HEK293 (cell line): ENCODE measurements around the gene MRPS18A.

ENCODE experiments used
- EGR2 ChIP-seq: fragments of 450-650 bp; formaldehyde crosslinking; IDR thresholded peaks from 2 replicates; pipeline ENCODE4 v1.5.1; 2016; ENCODE audit warnings: low read depth, missing biosample characterization, missing genetic modification characterization
- GFI1B ChIP-seq: fragments of 450-650 bp; formaldehyde crosslinking; IDR thresholded peaks from 2 replicates; pipeline ENCODE4 v1.5.1; 2016; ENCODE audit warnings: missing biosample characterization, missing genetic modification characterization
- GLI2 ChIP-seq: fragments of 450-650 bp; formaldehyde crosslinking; IDR thresholded peaks from 2 replicates; pipeline ENCODE4; 2017; ENCODE audit warnings: missing biosample characterization, missing genetic modification characterization, low read depth, borderline replicate concordance
- GLIS1 ChIP-seq: fragments of 450-650 bp; formaldehyde crosslinking; IDR thresholded peaks from 2 replicates; pipeline ENCODE4 v1.5.1; 2016; ENCODE audit warnings: missing biosample characterization, missing genetic modification characterization
- KLF16 ChIP-seq: fragments of 450-650 bp; formaldehyde crosslinking; IDR thresholded peaks from 2 replicates; pipeline ENCODE4 v1.5.1; 2017; ENCODE audit warnings: missing biosample characterization, missing genetic modification characterization
- KLF17 ChIP-seq: fragments of 450-650 bp; formaldehyde crosslinking; IDR thresholded peaks from 2 replicates; pipeline ENCODE4 v1.5.1; 2016; ENCODE audit warnings: missing biosample characterization, missing genetic modification characterization
- KLF8 ChIP-seq: fragments of 450-650 bp; formaldehyde crosslinking; IDR thresholded peaks from 2 replicates; pipeline ENCODE4 v1.5.1; 2016; ENCODE audit warnings: missing biosample characterization, missing genetic modification characterization
- PRDM4 ChIP-seq: fragments of 450-650 bp; formaldehyde crosslinking; IDR thresholded peaks from 2 replicates; pipeline ENCODE4 v1.5.1; 2017; ENCODE audit warnings: missing biosample characterization, missing genetic modification characterization
- YY1 ChIP-seq: fragments of 450-650 bp; formaldehyde crosslinking; IDR thresholded peaks from 2 replicates; pipeline ENCODE4 v1.5.1; 2018; ENCODE audit warnings: missing biosample characterization, missing genetic modification characterization
- ZNF174 ChIP-seq: fragments of 450-650 bp; formaldehyde crosslinking; IDR thresholded peaks from 2 replicates; pipeline ENCODE4 v1.5.0; 2017; ENCODE audit warnings: missing biosample characterization, mild to moderate bottlenecking, missing genetic modification characterization
- ZNF24 ChIP-seq: fragments of 450-650 bp; formaldehyde crosslinking; IDR thresholded peaks from 2 replicates; pipeline ENCODE4 v1.5.1; 2016; ENCODE audit warnings: missing biosample characterization, missing genetic modification characterization
- ZNF324 ChIP-seq: fragments of 450-650 bp; formaldehyde crosslinking; IDR thresholded peaks from 2 replicates; pipeline ENCODE4 v1.5.1; 2016; ENCODE audit warnings: missing biosample characterization, missing genetic modification characterization
- ZNF341 ChIP-seq: fragments of 450-650 bp; formaldehyde crosslinking; IDR thresholded peaks from 2 replicates; pipeline ENCODE4; 2016; ENCODE audit warnings: low read depth, missing biosample characterization, missing genetic modification characterization
- ZNF391 ChIP-seq: fragments of 450-650 bp; formaldehyde crosslinking; IDR thresholded peaks from 2 replicates; pipeline ENCODE4 v1.5.1; 2016; ENCODE audit warnings: low read depth, missing biosample characterization, missing genetic modification characterization, borderline replicate concordance
- ZNF501 ChIP-seq: fragments of 450-650 bp; formaldehyde crosslinking; IDR thresholded peaks from 2 replicates; pipeline ENCODE4 v1.5.1; 2016; ENCODE audit warnings: missing biosample characterization, missing genetic modification characterization
- ZNF76 ChIP-seq: fragments of 450-650 bp; formaldehyde crosslinking; IDR thresholded peaks from 2 replicates; pipeline ENCODE4; 2016; ENCODE audit warnings: low read depth, missing biosample characterization, missing genetic modification characterization, borderline replicate concordance
- TF ChIP-seq, protein P1 (sequence below): fragments of 450-650 bp; formaldehyde crosslinking; IDR thresholded peaks from 2 replicates; pipeline ENCODE4 v1.5.1; 2016; ENCODE audit warnings: missing biosample characterization, missing genetic modification characterization
- TF ChIP-seq, protein P2 (sequence below): fragments of 450-650 bp; formaldehyde crosslinking; IDR thresholded peaks from 2 replicates; pipeline ENCODE4 v1.5.0; 2017; ENCODE audit warnings: missing biosample characterization, missing genetic modification characterization, borderline replicate concordance
- TF ChIP-seq, protein P3 (sequence below): fragments of 450-650 bp; formaldehyde crosslinking; IDR thresholded peaks from 2 replicates; pipeline ENCODE4 v1.5.1; 2016; ENCODE audit warnings: missing biosample characterization, missing genetic modification characterization
- TF ChIP-seq, protein P4 (sequence below): fragments of 450-650 bp; formaldehyde crosslinking; IDR thresholded peaks from 2 replicates; pipeline ENCODE4 v1.5.1; 2016; ENCODE audit warnings: missing biosample characterization, missing genetic modification characterization
- TF ChIP-seq, protein P5 (sequence below): fragments of 450-650 bp; formaldehyde crosslinking; IDR thresholded peaks from 2 replicates; pipeline ENCODE4 v1.5.1; 2016; ENCODE audit warnings: missing biosample characterization, missing genetic modification characterization

Gene MRPS18A

GRCh38 chr6:43667245-43668150, 20.1 kb downstream of the MRPS18A start (continued):
- TF ChIP-seq, protein P1, sequence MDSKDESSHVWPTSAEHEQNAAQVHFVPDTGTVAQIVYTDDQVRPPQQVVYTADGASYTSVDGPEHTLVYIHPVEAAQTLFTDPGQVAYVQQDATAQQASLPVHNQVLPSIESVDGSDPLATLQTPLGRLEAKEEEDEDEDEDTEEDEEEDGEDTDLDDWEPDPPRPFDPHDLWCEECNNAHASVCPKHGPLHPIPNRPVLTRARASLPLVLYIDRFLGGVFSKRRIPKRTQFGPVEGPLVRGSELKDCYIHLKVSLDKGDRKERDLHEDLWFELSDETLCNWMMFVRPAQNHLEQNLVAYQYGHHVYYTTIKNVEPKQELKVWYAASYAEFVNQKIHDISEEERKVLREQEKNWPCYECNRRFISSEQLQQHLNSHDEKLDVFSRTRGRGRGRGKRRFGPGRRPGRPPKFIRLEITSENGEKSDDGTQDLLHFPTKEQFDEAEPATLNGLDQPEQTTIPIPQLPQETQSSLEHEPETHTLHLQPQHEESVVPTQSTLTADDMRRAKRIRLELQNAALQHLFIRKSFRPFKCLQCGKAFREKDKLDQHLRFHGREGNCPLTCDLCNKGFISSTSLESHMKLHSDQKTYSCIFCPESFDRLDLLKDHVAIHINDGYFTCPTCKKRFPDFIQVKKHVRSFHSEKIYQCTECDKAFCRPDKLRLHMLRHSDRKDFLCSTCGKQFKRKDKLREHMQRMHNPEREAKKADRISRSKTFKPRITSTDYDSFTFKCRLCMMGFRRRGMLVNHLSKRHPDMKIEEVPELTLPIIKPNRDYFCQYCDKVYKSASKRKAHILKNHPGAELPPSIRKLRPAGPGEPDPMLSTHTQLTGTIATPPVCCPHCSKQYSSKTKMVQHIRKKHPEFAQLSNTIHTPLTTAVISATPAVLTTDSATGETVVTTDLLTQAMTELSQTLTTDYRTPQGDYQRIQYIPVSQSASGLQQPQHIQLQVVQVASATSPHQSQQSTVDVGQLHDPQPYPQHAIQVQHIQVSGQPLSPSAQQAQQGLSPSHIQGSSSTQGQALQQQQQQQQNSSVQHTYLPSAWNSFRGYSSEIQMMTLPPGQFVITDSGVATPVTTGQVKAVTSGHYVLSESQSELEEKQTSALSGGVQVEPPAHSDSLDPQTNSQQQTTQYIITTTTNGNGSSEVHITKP (tag by site-specific recombination), result peak; percentile 79
- TF ChIP-seq KLF8 (no peak), ZNF391 (tag by site-specific recombination) (no peak; the same call in 1 of the 2 replicates), GLIS1 (peak; percentile 42; the same call in 1 of the 2 replicates), KLF17 (tag by site-specific recombination) (0 out of 2 replicates have a peak, but pooled peaks have one; percentile 59), ZNF341 (tag by site-specific recombination) (no peak), GLI2 (tag by site-specific recombination) (no peak), KLF16 (tag by site-specific recombination) (no peak), ZNF501 (tag by site-specific recombination) (peak; percentile 73; the same call in 1 of the 2 replicates), GFI1B (tag by site-specific recombination) (no peak), ZNF76 (tag by site-specific recombination) (no peak), ZNF324 (tag by site-specific recombination) (no peak), EGR2 (tag by site-specific recombination) (0 out of 2 replicates have a peak, but pooled peaks have one; percentile 21), ZNF24 (tag by site-specific recombination) (peak; percentile 56; the same call in 1 of the 2 replicates), PRDM4 (tag by site-specific recombination) (no peak), ZNF174 (tag by site-specific recombination) (no peak), YY1 (no peak)
- TF ChIP-seq, protein P2, sequence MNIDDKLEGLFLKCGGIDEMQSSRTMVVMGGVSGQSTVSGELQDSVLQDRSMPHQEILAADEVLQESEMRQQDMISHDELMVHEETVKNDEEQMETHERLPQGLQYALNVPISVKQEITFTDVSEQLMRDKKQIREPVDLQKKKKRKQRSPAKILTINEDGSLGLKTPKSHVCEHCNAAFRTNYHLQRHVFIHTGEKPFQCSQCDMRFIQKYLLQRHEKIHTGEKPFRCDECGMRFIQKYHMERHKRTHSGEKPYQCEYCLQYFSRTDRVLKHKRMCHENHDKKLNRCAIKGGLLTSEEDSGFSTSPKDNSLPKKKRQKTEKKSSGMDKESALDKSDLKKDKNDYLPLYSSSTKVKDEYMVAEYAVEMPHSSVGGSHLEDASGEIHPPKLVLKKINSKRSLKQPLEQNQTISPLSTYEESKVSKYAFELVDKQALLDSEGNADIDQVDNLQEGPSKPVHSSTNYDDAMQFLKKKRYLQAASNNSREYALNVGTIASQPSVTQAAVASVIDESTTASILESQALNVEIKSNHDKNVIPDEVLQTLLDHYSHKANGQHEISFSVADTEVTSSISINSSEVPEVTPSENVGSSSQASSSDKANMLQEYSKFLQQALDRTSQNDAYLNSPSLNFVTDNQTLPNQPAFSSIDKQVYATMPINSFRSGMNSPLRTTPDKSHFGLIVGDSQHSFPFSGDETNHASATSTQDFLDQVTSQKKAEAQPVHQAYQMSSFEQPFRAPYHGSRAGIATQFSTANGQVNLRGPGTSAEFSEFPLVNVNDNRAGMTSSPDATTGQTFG (tag by site-specific recombination), result no peak
- TF ChIP-seq, protein P3, sequence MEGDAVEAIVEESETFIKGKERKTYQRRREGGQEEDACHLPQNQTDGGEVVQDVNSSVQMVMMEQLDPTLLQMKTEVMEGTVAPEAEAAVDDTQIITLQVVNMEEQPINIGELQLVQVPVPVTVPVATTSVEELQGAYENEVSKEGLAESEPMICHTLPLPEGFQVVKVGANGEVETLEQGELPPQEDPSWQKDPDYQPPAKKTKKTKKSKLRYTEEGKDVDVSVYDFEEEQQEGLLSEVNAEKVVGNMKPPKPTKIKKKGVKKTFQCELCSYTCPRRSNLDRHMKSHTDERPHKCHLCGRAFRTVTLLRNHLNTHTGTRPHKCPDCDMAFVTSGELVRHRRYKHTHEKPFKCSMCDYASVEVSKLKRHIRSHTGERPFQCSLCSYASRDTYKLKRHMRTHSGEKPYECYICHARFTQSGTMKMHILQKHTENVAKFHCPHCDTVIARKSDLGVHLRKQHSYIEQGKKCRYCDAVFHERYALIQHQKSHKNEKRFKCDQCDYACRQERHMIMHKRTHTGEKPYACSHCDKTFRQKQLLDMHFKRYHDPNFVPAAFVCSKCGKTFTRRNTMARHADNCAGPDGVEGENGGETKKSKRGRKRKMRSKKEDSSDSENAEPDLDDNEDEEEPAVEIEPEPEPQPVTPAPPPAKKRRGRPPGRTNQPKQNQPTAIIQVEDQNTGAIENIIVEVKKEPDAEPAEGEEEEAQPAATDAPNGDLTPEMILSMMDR, result peak; percentile 97
- TF ChIP-seq, protein P4, sequence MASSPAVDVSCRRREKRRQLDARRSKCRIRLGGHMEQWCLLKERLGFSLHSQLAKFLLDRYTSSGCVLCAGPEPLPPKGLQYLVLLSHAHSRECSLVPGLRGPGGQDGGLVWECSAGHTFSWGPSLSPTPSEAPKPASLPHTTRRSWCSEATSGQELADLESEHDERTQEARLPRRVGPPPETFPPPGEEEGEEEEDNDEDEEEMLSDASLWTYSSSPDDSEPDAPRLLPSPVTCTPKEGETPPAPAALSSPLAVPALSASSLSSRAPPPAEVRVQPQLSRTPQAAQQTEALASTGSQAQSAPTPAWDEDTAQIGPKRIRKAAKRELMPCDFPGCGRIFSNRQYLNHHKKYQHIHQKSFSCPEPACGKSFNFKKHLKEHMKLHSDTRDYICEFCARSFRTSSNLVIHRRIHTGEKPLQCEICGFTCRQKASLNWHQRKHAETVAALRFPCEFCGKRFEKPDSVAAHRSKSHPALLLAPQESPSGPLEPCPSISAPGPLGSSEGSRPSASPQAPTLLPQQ (tag by site-specific recombination), result peak; percentile 23
- TF ChIP-seq, protein P5, sequence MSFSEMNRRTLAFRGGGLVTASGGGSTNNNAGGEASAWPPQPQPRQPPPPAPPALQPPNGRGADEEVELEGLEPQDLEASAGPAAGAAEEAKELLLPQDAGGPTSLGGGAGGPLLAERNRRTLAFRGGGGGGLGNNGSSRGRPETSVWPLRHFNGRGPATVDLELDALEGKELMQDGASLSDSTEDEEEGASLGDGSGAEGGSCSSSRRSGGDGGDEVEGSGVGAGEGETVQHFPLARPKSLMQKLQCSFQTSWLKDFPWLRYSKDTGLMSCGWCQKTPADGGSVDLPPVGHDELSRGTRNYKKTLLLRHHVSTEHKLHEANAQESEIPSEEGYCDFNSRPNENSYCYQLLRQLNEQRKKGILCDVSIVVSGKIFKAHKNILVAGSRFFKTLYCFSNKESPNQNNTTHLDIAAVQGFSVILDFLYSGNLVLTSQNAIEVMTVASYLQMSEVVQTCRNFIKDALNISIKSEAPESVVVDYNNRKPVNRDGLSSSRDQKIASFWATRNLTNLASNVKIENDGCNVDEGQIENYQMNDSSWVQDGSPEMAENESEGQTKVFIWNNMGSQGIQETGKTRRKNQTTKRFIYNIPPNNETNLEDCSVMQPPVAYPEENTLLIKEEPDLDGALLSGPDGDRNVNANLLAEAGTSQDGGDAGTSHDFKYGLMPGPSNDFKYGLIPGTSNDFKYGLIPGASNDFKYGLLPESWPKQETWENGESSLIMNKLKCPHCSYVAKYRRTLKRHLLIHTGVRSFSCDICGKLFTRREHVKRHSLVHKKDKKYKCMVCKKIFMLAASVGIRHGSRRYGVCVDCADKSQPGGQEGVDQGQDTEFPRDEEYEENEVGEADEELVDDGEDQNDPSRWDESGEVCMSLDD (tag by site-specific recombination), result 0 out of 2 replicates have a peak, but pooled peaks have one; percentile 19
